Endothelial cell (in vitro differentiated cells): ENCODE results near the gene CTSO. TPM values are rescaled to one million over a fixed set of nuclear protein-coding genes. Genes with fewer than 3 reads are reported as not detected.

ENCODE experiments used
- DNase-seq: peaks from one replicate; pipeline ENCODE4 v3.0.0; 2021; ENCODE audit warnings: low spot score
- H3K27ac Mint-ChIP-seq: one replicate; pipeline ENCODE4 v1.8.0; 2021; ENCODE audit warnings: mixed read lengths, inconsistent platforms; ENCODE audit not compliant: unreplicated experiment
- H3K27me3 Mint-ChIP-seq: one replicate; pipeline ENCODE4 v1.8.0; 2021; ENCODE audit warnings: mild to moderate bottlenecking, moderate library complexity, mixed read lengths, inconsistent platforms; ENCODE audit not compliant: unreplicated experiment
- H3K36me3 Mint-ChIP-seq: one replicate; pipeline ENCODE4 v1.8.0; 2021; ENCODE audit warnings: mild to moderate bottlenecking, low read depth, mixed read lengths, inconsistent platforms; ENCODE audit not compliant: unreplicated experiment
- H3K4me1 Mint-ChIP-seq: one replicate; pipeline ENCODE4 v1.8.0; 2021; ENCODE audit warnings: mild to moderate bottlenecking, mixed read lengths, inconsistent platforms; ENCODE audit not compliant: unreplicated experiment
- H3K4me3 Mint-ChIP-seq: one replicate; pipeline ENCODE4 v1.8.0; 2021; ENCODE audit warnings: mild to moderate bottlenecking, mixed read lengths, inconsistent platforms; ENCODE audit not compliant: unreplicated experiment
- H3K9me3 Mint-ChIP-seq: one replicate; pipeline ENCODE4 v1.8.0; 2021; ENCODE audit warnings: mixed read lengths, inconsistent platforms; ENCODE audit not compliant: unreplicated experiment
- total RNA-seq: library from RNA; stranded (reverse); fragmentation: NEBNext Ultra II Directional; extraction: Animal tissue kit (Norgen Biotek cat#: 25700); gene quantifications from one replicate; pipeline ENCODE4 v1.2.1, GENCODE V29; 2021; ENCODE audit not compliant: unreplicated experiment
- TF ChIP-seq, protein P1 (sequence below): fragments of 200-600 bp; sonication (generic); IDR thresholded peaks from one replicate; pipeline ENCODE4 v1.5.0; 2021; ENCODE audit warnings: antibody characterized with exemption; ENCODE audit not compliant: unreplicated experiment

The CTSO gene
- total RNA-seq, 1 donor from 2014 or later = 3.5 TPM

DNA sequence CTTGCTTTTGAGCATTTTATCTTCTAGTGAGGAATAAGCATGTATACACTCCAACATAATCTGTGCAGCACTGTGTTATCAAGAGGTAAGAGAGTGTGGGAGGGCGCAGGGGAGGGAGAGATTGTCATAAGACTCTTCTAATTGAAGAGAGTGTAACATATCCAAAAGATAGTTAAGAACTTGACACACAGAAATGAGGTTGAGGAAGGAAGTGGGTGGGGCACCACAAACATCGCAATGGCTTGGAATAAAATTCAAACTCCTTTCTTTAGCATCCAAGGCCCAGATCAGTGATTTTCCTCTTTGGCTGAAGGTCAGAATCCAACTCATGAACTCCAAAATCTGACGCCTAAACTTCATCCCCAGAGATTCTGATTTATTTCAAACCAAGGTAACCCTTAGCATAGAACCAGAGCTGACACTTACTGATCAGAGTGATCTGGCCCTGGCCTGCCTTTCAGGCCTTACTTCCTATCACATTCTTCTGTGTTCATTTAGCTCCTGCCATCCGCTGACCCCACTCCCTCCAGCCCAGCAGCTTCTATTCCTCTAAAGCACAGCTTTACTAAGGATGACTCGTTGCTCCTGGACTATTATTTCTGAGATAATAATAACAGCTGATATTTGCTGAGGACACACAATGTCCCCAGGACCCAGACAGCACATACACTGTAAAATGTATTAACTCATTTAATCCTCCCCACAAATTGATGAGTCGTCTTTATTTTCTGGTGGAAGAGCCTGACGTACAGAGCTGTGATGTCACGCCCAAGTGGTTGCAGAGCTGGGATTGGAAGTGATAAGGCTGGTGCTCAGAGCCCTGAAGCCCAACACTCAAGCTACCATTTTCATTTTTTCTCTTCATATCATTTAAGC lies 10.6 kb upstream of the CTSO start:
- no peaks in the 10 kb centered on the region for H3K36me3 Mint-ChIP-seq
- no peaks in the 10 kb centered on the region for H3K9me3 Mint-ChIP-seq
- H3K27me3 Mint-ChIP-seq = no peaks in the 10 kb centered on the region
- no peaks in the 10 kb centered on the region for H3K4me1 Mint-ChIP-seq
- H3K4me3 Mint-ChIP-seq = no peak overlapping the region
- H3K27ac Mint-ChIP-seq = no peak overlapping the region
- TF ChIP-seq, protein P1, sequence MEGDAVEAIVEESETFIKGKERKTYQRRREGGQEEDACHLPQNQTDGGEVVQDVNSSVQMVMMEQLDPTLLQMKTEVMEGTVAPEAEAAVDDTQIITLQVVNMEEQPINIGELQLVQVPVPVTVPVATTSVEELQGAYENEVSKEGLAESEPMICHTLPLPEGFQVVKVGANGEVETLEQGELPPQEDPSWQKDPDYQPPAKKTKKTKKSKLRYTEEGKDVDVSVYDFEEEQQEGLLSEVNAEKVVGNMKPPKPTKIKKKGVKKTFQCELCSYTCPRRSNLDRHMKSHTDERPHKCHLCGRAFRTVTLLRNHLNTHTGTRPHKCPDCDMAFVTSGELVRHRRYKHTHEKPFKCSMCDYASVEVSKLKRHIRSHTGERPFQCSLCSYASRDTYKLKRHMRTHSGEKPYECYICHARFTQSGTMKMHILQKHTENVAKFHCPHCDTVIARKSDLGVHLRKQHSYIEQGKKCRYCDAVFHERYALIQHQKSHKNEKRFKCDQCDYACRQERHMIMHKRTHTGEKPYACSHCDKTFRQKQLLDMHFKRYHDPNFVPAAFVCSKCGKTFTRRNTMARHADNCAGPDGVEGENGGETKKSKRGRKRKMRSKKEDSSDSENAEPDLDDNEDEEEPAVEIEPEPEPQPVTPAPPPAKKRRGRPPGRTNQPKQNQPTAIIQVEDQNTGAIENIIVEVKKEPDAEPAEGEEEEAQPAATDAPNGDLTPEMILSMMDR = no peak
- no peak for DNase-seq

DNA sequence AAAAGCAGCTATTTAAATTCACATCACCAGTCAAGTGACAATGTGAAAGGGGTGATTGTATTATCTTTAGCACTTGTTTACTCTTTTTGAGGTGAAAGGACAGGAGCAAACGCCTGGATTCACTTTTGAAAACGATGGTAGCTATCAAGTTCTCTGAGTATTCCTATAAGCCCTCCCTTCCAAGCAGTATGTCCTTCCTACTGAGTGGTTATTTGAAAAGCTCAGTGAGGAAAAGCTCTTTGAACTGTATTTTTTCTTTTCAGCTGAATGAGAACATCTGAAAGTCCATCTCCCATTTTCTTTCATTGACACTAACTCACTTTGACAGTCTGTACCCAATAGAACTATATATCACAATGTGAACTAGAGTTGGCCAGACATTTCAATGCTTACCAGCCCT lies 9.1 kb upstream of the CTSO start:
- H3K36me3 Mint-ChIP-seq = no peaks in the 10 kb centered on the region
- H3K4me1 Mint-ChIP-seq = no peaks in the 10 kb centered on the region
- TF ChIP-seq, protein P1 = no peak
- no peak overlapping the region for H3K27ac Mint-ChIP-seq
- DNase-seq = no peak
- no peaks in the 10 kb centered on the region for H3K9me3 Mint-ChIP-seq
- peaks cover 2% of the 10 kb centered on the region for H3K27me3 Mint-ChIP-seq
- no peak overlapping the region for H3K4me3 Mint-ChIP-seq

GRCh38 chr4:155961575-155961974 lies 7.9 kb upstream of the CTSO start:
- no peak overlapping the region for H3K4me3 Mint-ChIP-seq
- H3K4me1 Mint-ChIP-seq = no peaks in the 10 kb centered on the region
- H3K27ac Mint-ChIP-seq = no peak overlapping the region
- no peaks in the 10 kb centered on the region for H3K36me3 Mint-ChIP-seq
- H3K9me3 Mint-ChIP-seq = no peaks in the 10 kb centered on the region
- DNase-seq = no peak
- peaks cover 2% of the 10 kb centered on the region for H3K27me3 Mint-ChIP-seq
- TF ChIP-seq, protein P1 = no peak

DNA sequence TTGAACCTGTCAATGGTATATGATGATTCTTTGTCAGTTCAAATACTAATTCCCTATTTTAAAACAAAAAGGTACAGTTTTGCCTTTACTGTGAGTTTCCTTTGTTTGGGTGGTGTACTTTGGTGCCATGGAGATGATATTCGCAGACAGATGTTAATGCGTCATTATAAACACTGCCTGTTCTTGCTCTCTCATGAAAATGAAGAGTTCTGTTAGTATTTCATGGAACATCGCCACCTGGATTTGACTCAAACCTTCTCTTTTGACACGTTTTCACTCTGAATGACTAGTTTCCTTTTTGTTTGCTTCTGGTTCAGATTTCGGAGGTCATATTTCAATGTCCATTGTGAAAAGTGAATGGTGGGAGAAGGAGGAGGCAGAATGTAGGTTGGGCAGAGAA lies 6.9 kb upstream of the CTSO start:
- Mint-ChIP-seq H3K4me1 (no peaks in the 10 kb centered on the region), H3K9me3 (no peaks in the 10 kb centered on the region), H3K36me3 (no peaks in the 10 kb centered on the region), H3K4me3 (no peak overlapping the region), H3K27ac (no peak overlapping the region), H3K27me3 (peaks cover 2% of the 10 kb centered on the region)
- no peak for DNase-seq
- TF ChIP-seq, protein P1 = no peak

DNA sequence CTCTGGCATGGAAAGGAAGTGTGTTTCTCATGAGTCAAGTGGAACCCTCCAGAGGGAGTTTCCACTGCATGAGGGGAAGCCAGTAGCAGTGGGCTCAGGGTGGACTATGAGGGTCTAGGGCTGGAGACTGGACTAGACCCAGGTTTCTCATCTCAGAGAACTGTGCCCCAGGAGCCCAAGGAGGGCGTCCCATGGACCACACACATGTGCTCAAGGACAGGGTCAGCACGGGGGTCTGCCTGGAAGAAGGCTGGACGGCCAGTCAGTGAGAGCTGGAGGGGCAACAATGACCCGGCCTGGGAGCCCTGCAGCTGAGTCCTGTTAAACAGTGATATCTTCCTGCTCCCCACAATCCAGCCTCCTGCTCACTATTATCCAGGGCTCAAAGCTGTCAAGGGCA lies 5.8 kb upstream of the CTSO start:
- H3K9me3 Mint-ChIP-seq = no peaks in the 10 kb centered on the region
- no peak for DNase-seq
- no peak overlapping the region for H3K4me3 Mint-ChIP-seq
- H3K27me3 Mint-ChIP-seq = peaks cover 2% of the 10 kb centered on the region
- H3K4me1 Mint-ChIP-seq = no peaks in the 10 kb centered on the region
- TF ChIP-seq, protein P1 = no peak
- no peak overlapping the region for H3K27ac Mint-ChIP-seq
- no peaks in the 10 kb centered on the region for H3K36me3 Mint-ChIP-seq
